B cell (primary cell): ENCODE results near the gene DNAJB2. TPM values are rescaled to one million over a fixed set of nuclear protein-coding genes. Genes with fewer than 3 reads are reported as not detected.

Source experiments
- ATAC-seq: fragments of 200-7000 bp; cut with Tn5 transposase; one replicate; pipeline ENCODE4 v1.10.0; 2021; ENCODE audit warnings: low read depth, mild to moderate bottlenecking, moderate number of reproducible peaks, moderate library complexity
- CTCF ChIA-PET: fragments of 350-600 bp; sonication (Branson Sonifier 250); formaldehyde crosslinking; loops from one replicate; lab custom pipeline; 2021; ENCODE audit warnings: antibody characterized with exemption, inconsistent platforms; lab: Charles Lee
- POLR2A ChIA-PET: fragments of 350-600 bp; sonication (Branson Sonifier 250); formaldehyde crosslinking; loops from one replicate; lab custom pipeline; 2021; ENCODE audit warnings: antibody characterized with exemption; lab: Charles Lee
- DNase-seq: peaks from one replicate; pipeline ENCODE4 v3.0.0; 2013
- H2AFZ ChIP-seq: 2 replicates; pipeline ENCODE4 v1.6.1; 2012; ENCODE audit warnings: mild to moderate bottlenecking, low read depth, low read length; ENCODE audit not compliant: insufficient read depth, poor library complexity, severe bottlenecking
- H3K27ac ChIP-seq, 2 donors: 1 replicate in 1 of 2; 2 replicates in 1 of 2; pipeline ENCODE4 v1.5.1; 2012 to 2013; ENCODE audit warnings: low read length in 2 of 2, mild to moderate bottlenecking in 2 of 2, moderate library complexity in 1 of 2
- H3K27me3 ChIP-seq, 4 experiments: fragments of 200-600 bp in 1 of 4; sonication (generic) in 1 of 4; replicated peaks in 1 of 4; 1 replicate in 2 of 4; 2 replicates in 2 of 4; pipeline versions ENCODE4 v1.6.1 to v1.7.0; 2013 to 2016; ENCODE audit warnings: low read length in 3 of 4, mild to moderate bottlenecking in 2 of 4, mixed read lengths in 1 of 4, moderate library complexity in 1 of 4; ENCODE audit not compliant: insufficient read depth in 4 of 4, control insufficient read depth in 3 of 4; ENCODE audit errors: control extremely low read depth in 1 of 4
- H3K36me3 ChIP-seq, 2 experiments: replicated peaks in 1 of 2; 1 replicate in 1 of 2; 2 replicates in 1 of 2; pipeline versions ENCODE4 v1.6.1 to v1.7.1; 2013; ENCODE audit warnings: low read length in 1 of 2; ENCODE audit not compliant: insufficient read depth in 2 of 2, control insufficient read depth in 1 of 2; ENCODE audit errors: control extremely low read depth in 1 of 2, extremely low read depth in 1 of 2
- H3K4me1 ChIP-seq, 2 donors: fragments of 200-600 bp in 1 of 2; sonication (generic) in 1 of 2; 1 replicate in 1 of 2; 2 replicates in 1 of 2; pipeline versions ENCODE4 v1.5.1 to v1.6.1; 2013 to 2017; ENCODE audit warnings: low read length in 2 of 2; ENCODE audit not compliant: control insufficient read depth in 2 of 2, insufficient read depth in 2 of 2
- H3K4me2 ChIP-seq: replicated peaks from 2 replicates; pipeline ENCODE3; 2012; ENCODE audit warnings: mild to moderate bottlenecking, low read depth, low read length; ENCODE audit not compliant: poor library complexity, severe bottlenecking
- H3K4me3 ChIP-seq, 5 experiments: fragments of 200-600 bp in 1 of 5; sonication (generic) in 1 of 5; 1 replicate in 3 of 5; 2 replicates in 2 of 5; pipeline versions ENCODE4 v1.5.1 to v1.7.0; 2011 to 2016; ENCODE audit warnings: low read length in 4 of 5, mild to moderate bottlenecking in 4 of 5, low read depth in 2 of 5, control low read depth in 1 of 5, moderate library complexity in 1 of 5; ENCODE audit not compliant: insufficient read depth in 1 of 5; ENCODE audit errors: control extremely low read depth in 1 of 5, extremely low read depth in 1 of 5
- H3K79me2 ChIP-seq: fragments of 200-600 bp; sonication (generic); one replicate; pipeline ENCODE4 v1.6.0; 2016; ENCODE audit warnings: low read length; ENCODE audit not compliant: control insufficient read depth, insufficient read depth
- H3K9ac ChIP-seq: fragments of 200-600 bp; sonication (generic); 2 replicates; pipeline ENCODE4 v1.6.1; 2017; ENCODE audit warnings: mild to moderate bottlenecking, low read length, moderate library complexity
- H3K9me3 ChIP-seq, 3 donors: one replicate each; pipeline versions ENCODE4 v1.6.1 to v1.7.1; 2013; ENCODE audit warnings: low read length in 2 of 3; ENCODE audit not compliant: control insufficient read depth in 2 of 3, insufficient read depth in 1 of 3; ENCODE audit errors: control extremely low read depth in 1 of 3
- H4K20me1 ChIP-seq: 2 replicates; pipeline ENCODE4 v1.6.0; 2012; ENCODE audit warnings: mild to moderate bottlenecking, low read length; ENCODE audit not compliant: insufficient read depth, control insufficient read depth, poor library complexity, severe bottlenecking
- H3K27ac Mint-ChIP-seq: one replicate; pipeline ENCODE4 v1.8.0; 2021; ENCODE audit warnings: mixed read lengths
- H3K27me3 Mint-ChIP-seq: one replicate; pipeline ENCODE4 v1.8.0; 2021; ENCODE audit warnings: mixed read lengths
- H3K4me1 Mint-ChIP-seq: one replicate; pipeline ENCODE4 v1.8.0; 2021; ENCODE audit warnings: mixed read lengths
- H3K4me3 Mint-ChIP-seq: one replicate; pipeline ENCODE4 v1.8.0; 2021; ENCODE audit warnings: mixed read lengths
- H3K9me3 Mint-ChIP-seq: one replicate; pipeline ENCODE4 v1.8.0; 2022; ENCODE audit warnings: mixed read lengths; ENCODE audit not compliant: insufficient read depth
- CTCF ChIP-seq: fragments of 200-600 bp; IDR thresholded peaks from one replicate; pipeline ENCODE4 v1.8.0; 2022; ENCODE audit warnings: antibody characterized with exemption, mild to moderate bottlenecking
- EZH2 ChIP-seq: IDR thresholded peaks from 2 replicates; pipeline ENCODE4 v1.6.1; 2012; ENCODE audit warnings: borderline replicate concordance, low read depth, mild to moderate bottlenecking, moderate library complexity, low read length; ENCODE audit not compliant: insufficient read depth, poor library complexity, severe bottlenecking
- WGBS: methylation state at CpG from one replicate; pipeline ENCODE4 v1.1.5; 2013; ENCODE audit warnings: missing lambda C conversion rate; ENCODE audit not compliant: insufficient coverage; 5-methylcytosine and 5-hydroxymethylcytosine counted together
- intact Hi-C: fragments of 100-400 bp; cut with micrococcal nuclease; formaldehyde crosslinking; loops from one replicate; pipeline ENCODE4 v1.10.0; 2022
- polyA minus RNA-seq: library from RNA; depleted of rRNA, polyadenylated mRNA; stranded (reverse); fragments of >200 nt; gene quantifications from 2 replicates; pipeline ENCODE4 v1.2.3, GENCODE V29; 2012
- polyA plus RNA-seq: library from polyadenylated mRNA; depleted of rRNA; stranded (reverse); fragments of >200 nt; gene quantifications from 2 replicates; pipeline ENCODE4 v1.2.3, GENCODE V29; 2012
- total RNA-seq, 2 donors: library from RNA; stranded (reverse); fragments of 120-200 nt in 1 of 2; gene quantifications; 1 replicate in 1 of 2; 2 replicates in 1 of 2; pipeline versions ENCODE4 v1.2.3 to v1.2.4, GENCODE V29; 2013 to 2022

Gene DNAJB2
- total RNA-seq (169 and 184 TPM in 2 replicates), polyA plus RNA-seq (127 and 222 TPM in 2 replicates), polyA minus RNA-seq (115 and 125 TPM in 2 replicates)
- 72.1 TPM for total RNA-seq (2013)

GRCh38 chr2:219279151-219279915 is at the start of gene DNAJB2:
Gene DNAJB2, plus strand, starts transcription at chr2:219279366. Its CDS starts 468 bp downstream, at chr2:219279834.
- Histone ChIP-seq H3K36me3 (peaks cover 2 to 43% of the 10 kb centered on the region in 2 experiments), H3K79me2 (peaks cover 30% of the 10 kb centered on the region), H3K9ac (peak within 1 kb of the TSS; percentile 98), H3K4me3 (peak within 1 kb of the TSS; percentile 49 to 80 (median 77)), H2AFZ (peak within 1 kb of the TSS; percentile 63), H4K20me1 (peaks cover 35% of the 10 kb centered on the region), H3K27ac (peak within 1 kb of the TSS; percentile 98 to 100), H3K4me1 (peaks cover 32 to 48% of the 10 kb centered on the region in 2 donors), H3K9me3 (no peaks in the 10 kb centered on the region), H3K4me2 (peak within 1 kb of the TSS; percentile 93), H3K27me3 (no peaks in the 10 kb centered on the region)
- DNase-seq (peak; percentile 99), ATAC-seq (peak; percentile 76)
- H3K27me3 Mint-ChIP-seq: no peaks in the 10 kb centered on the region
- WGBS: under 1% methylated on average over 63 of the region's 65 CpGs
- ChIA-PET POLR2A (interaction anchor here (0.6 to 7.2 kb wide), 17 partner anchors 12 to 1078 kb away, joined by 3 to 106 read pairs (median 9); partner anchors contain the start of genes ABCB6, ANKZF1, ATG9A and CNPPD1), CTCF (interaction anchor here (0.9 to 15.8 kb wide), 13 partner anchors 14 to 115 kb away, joined by 3 to 239 read pairs (median 15); partner anchors contain the start of genes ANKZF1, ATG9A, CNPPD1 and DNPEP)
- intact Hi-C loops: loop anchor here (1.0 to 10.0 kb wide), 13 partner anchors 15 to 399 kb away; partner anchors contain the start of genes ABCB6, ANKZF1, ATG9A and CNPPD1
- H3K4me3 Mint-ChIP-seq: peak within 1 kb of the TSS; percentile 92
- peak within 1 kb of the TSS; percentile 96 for H3K27ac Mint-ChIP-seq
- no peak for TF ChIP-seq EZH2
- TF ChIP-seq CTCF: no peak
- no peaks in the 10 kb centered on the region for H3K9me3 Mint-ChIP-seq
- peaks cover 48% of the 10 kb centered on the region for H3K4me1 Mint-ChIP-seq
